GM10847 (cell line): ENCODE data around the gene LPP.

Source experiments
- POLR2A ChIP-seq: IDR thresholded peaks from 2 replicates; pipeline ENCODE4 v1.6.1; 2011; ENCODE audit not compliant: insufficient read length; ENCODE audit errors: extremely low read depth

LPP gene

DNA sequence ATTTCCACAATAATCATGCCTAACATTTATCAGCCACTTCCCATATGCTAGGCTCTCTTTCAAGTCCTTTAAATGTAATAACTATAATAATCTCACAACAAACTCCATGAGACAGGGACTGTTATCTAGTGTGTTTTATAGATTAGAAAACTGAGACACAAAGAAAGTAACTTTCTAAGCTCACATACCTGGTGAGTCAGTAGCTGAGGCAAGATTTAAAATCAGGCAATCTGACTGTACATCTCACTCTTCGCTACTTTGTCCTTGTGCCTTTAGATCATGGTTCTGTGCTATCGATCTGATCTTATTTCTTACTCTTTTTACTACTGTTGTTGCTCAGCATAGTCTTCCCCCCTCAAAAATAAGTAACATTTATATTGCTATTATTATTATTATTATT lies 295.5 kb downstream of the LPP start:
- no peak for TF ChIP-seq POLR2A

DNA sequence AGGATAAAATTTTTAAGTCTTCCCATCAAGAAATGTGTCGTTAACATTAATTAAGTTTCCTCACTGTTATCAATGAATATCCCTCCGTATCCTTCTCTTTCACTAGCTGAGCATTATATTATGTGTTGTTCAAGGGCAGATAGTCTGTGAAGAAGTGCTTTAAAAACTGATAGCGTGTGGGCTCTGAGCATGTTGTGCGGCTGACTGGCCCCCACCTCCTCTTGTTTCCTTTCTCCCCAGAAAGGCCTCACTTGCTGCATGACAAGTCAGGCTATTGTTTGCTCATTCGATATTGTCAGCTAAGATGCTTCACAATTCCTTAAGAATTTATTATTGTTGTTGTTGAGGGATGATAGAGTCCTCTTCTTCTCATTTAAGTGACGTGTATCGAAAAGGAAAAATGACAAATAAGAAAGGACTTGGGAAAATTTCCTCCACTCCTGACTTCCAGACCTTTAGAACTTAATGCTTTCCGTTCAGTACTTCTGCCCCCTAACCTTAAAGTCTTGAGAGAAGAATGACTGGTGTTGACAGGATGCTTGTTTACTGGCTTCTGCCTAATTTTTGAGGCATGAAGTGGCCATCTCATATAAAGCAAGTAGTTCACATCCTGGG lies 298.3 kb downstream of the LPP start:
- TF ChIP-seq POLR2A, result no peak

DNA sequence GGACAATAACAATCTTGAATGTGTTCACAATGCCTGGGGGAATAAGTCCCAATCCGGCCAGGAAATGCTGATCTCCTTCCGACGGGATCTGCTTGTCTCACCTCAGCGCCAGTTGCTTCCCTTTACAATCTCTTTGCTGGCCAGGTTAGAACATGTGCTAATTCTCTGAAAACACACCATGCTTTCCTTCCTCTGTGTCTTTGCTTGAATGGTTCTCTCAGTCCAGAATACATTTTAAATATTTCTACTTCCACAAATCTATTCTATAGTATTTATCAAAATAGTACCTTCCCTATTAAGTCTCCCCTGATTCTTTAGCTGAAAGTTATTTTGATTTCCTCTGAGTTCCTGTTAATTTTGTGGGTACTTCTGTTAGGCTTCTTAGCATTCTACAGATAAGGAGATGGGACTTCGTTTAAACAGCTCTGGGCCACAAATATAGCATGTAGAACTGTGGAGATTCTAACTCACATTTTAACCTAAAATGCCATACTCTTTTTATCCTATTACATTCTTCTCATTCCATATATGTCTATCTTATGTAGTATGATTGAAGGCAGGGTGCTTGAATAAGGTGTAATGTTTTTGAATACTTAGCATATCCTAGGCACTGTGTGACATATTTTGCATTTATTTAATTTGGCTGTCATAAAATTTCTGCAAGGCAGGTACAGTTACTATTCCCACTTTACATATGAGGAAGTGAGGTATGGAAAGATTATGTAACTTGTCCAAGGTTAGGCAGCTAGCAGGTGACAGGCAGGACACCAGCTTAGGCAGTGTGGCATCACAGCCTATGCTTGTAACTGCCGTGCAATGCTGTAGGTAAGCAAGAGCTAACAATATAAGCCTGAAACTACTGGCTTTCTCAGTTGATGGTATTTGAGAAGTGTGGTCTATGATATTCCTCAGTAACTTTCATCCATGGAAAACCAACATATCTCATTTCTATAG lies 299.8 kb downstream of the LPP start:
- no peak for TF ChIP-seq POLR2A

DNA sequence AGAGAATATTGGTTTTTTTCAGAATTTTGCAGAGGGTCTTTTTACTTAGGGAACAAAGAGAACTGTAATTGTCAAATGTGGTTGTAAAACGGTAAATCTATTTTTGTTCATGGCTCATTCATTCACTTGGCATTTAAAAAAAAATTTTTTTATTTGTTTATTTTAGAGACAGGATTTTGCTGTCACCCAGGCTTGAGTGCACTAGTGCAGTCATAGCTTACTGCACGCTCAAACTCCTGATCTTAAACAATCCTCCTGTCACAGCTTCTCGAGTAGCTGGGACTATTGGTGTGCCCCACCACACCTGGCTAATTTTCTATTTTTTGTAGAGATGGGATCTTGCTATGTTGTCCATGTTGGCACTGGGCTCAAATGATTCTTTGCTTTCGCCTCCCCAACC lies 301.8 kb downstream of the LPP start:
- TF ChIP-seq POLR2A, result no peak

DNA sequence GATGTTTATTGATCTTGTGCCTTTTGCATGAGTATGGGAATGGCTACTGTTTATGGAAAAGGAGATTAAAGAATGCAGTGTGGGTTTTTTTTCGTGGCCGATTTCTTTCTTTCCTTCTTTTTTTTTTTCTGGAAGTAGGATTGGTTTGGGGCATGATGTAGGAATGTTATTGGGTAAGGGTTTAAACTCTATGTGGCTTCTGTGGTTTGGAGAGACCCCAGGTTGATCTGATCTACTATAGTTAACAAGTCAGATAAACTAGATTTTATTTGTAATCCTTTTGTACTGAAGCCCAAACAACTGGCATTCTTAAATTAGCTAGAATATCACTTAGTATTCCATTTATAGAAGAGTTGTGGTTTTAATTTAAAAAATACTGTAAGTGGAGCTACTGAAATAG lies 304.8 kb downstream of the LPP start:
- no peak for TF ChIP-seq POLR2A

DNA sequence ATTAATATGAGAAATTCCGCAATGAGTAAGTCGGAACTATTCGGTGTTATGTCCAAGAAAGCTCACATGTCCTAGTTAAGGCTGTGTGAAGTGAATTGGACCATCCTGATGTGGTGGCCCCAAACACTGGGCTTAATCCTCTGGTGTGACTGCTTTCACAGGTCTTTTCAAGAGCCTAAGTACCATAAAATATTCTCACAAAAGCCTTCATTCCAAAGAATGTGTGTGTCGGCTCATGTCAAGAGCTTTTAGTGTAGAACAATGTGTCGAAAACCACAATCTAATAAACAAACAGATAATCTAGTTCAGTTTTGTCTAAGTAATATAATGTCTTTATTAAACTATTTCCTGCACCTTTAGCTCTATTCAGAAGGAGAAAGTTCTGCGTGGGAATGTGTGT lies 311.4 kb downstream of the LPP start:
- no peak for TF ChIP-seq POLR2A

DNA sequence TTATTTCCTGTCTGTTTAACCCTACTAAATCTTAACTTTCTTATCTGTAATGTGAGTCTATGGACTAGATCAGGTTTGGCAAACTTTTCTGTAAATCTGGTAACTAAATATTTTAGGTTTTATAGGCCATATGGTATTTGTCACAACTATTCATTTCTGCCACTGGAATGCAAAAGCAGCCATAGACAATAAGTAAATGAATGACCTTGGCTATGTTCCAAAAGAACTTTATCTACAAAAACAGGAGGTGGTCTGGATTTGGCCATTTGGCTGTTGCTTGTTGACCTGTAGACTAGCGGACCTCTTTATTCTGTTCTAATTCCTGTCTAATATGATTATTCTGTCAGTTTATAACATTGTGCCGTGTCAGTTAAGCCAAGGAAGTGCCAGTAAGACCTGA lies 314.2 kb downstream of the LPP start:
- no peak for TF ChIP-seq POLR2A

DNA sequence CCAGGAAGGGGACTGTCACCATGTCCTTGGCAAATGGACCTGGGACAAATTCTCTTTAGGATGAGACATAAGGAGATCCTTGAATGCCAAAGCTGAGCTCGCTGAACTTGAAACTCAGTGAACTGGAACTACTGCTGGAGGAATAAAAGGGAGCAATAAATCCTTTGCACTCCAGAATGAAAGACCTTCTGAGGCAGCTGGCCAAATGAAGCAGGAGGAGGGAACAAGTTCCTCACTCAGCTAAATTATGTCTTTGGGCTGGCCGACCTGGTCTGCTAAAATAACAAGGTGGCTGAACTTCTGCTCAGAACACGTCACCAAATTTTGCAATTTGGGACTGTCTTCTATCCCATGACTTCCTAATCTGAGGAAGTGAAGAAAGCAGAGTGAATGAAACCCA lies 314.7 kb downstream of the LPP start:
- TF ChIP-seq POLR2A, result no peak

DNA sequence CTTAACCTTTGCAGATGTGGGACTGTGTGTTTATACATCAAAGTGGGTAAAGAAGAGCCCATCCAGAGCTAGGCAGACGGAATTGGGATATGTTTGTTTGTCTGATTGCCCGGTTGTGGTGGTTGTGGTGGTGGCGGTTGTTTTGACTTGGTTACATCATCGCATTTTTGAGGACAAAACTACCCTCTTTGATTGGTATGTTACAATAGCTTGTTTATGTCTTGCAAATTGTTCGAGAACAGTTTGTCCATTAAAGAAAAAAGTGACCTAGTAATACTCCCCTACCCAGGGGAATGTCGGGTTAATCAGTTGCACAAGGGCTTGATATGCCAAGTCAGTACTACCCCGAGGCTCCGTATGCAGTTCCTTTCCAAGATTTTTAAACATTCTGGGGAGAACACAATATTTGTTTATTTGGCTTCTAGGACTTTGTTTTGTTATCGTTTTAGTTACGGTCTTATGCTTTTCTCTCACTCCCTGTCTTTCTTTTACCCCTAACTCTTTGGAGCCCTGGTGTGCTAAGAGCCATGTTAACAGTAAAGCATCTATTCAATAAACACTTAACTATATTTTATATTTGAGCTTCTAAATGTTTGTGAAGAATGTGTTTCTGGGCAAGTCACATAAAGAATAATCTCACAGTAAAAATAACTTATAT lies 315.4 kb downstream of the LPP start:
- no peak for TF ChIP-seq POLR2A

DNA sequence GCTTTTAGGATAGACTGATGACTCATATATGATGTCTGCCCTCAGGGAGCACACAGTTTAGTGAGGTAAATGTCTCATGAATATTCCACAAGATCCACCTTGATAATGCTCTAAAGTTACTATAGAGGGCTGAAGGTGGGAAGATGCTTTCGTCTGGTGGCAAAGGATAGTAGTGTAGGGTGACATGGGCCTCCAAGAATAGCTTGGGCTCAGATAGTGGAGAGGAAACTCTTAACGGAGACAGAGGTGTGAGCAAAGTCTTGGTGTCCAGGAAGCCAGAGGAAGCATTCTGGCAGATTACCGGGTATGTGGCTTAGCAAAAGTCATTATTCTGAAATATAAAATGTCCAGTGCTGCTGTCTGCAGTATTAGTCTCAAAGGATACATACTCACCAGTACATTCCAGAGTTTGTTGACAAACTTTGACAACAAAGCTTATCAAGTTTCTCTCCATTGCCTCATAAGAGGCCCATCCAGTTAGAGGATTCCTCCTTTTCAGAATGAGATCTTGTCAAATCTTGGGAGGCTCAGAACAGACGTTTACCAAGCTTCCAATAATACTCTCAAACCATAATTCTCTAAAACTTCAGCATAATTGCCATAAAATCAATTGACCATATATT lies 316.7 kb downstream of the LPP start:
- TF ChIP-seq POLR2A, result no peak

DNA sequence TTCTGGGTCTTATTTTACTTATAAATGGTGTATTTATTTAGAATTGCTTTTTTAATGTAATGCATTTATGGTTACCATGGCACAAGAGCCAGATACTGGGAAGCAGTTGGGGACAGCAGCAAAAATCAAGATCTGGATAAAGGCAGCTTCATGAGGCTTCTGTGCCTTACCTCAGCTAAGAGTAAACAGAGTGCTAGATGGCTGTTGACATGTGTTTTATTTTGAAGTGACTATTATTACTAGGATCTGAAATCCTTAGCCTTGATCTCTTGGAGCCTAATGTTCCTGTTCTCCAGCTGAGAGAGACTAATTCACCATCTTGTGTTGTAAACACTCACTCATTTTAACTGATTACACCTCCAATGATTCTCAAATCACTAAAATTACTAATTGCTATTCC lies 317.8 kb downstream of the LPP start:
- TF ChIP-seq POLR2A, result no peak

DNA sequence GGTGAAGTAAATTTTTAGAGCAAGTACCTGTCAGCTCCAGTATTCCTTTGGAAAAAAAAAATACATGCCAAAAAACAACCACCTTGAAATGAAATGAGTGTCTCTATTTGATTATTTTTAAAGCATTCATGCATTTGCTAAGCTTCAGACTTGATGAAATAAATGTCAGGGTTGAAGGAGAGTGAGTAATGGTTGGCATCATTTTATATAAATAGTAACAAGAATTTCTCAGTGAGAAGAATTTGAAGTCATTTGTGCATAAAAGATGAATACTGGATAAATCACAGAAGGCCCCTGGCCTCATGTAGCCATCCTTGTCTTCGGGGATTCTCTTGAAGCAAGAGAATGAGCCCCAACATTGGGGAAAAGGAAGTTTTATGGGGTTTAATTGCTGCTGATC lies 318.4 kb downstream of the LPP start:
- no peak for TF ChIP-seq POLR2A

DNA sequence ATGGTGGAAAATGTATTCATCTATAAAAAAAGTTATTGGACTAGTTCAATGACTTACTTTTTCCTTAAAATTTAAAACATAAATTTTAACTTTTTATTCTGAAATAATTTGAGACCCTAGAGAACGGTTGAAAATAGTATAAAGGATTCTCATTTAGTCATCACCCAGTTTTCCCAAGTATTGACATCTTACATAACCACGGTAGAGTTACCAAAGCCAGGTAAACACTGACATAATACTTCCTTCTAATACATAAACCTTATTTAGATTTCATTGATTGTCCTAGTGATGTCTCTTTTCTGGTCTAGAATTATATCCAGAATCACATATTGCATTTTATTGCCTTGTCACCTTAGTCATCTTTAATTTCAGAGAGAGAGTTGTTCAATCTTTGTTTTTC lies 319.1 kb downstream of the LPP start:
- no peak for TF ChIP-seq POLR2A

DNA sequence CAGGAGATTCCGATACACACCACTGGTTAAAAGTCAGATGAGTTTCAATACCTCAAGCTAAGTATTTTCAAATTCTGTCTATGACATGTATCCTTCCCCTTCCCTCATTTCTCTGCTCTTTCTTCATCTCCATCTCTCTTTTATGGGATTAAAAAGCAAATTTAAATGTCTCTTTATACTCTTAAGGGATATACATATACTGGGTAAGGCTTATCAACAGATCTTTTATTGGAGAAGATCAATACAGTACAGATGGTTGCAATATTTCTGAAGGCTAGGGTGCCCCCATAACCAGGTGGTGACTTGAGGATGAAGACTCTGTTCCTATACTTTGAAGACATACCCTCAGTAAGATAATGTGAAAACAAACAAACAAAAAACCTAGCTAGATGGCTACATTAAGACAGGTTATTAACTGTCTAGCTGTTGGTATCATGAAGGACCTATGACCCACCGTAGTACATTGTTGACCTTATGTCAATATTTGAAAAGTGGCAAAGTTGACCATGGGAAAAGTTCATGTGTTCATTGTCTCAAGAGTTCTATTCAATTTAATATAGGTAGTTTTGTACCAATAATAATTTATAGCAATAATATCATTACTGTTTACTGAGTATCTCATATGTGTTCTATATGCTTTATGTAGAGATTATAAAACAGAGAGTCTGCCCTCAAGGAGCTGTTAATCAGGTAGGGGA lies 319.8 kb downstream of the LPP start:
- no peak for TF ChIP-seq POLR2A

DNA sequence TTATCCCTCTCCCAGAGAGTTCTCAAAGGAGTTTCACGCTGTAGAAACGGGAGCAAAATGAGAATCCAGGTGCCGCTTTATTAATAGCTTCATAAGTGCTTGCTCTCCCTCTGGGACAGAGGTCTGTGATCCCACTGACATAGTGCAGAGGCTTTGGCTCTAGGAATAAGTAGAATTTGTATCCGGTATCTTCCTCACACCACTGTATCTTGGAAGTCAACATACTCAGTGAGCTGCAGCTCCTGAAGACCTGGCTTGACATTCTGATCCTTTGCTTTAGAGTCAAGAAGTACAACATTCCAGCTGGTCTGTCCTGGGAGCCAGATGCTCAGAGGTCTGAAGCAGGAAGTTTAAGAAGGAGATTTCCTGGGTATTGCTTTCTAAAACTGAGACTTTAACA lies 323.0 kb downstream of the LPP start:
- TF ChIP-seq POLR2A, result no peak
